Gastroesophageal sphincter (tissue), 4 donors: ENCODE data around the gene SAMD14. TPM values are rescaled to one million over a fixed set of nuclear protein-coding genes. Genes with fewer than 3 reads are reported as not detected.
A peak's percentile ranks its signal among the peaks of the same experiment; 100 is the strongest.

Experiments used
- ATAC-seq: fragments of 150-250 bp; one replicate; pipeline ENCODE4 v1.9.1; 2016; ENCODE audit warnings: mild to moderate bottlenecking, moderate library complexity
- H3K27ac ChIP-seq, 4 donors: fragments of 200-600 bp; sonication (generic) in 3 of 4; 1 replicate in 3 of 4; 2 replicates in 1 of 4; pipeline ENCODE4 v1.5.1; 2016 to 2019
- H3K27me3 ChIP-seq: fragments of 200-600 bp; sonication (generic); one replicate; pipeline ENCODE4 v1.5.1; 2019
- H3K36me3 ChIP-seq, 2 donors: fragments of 200-600 bp; sonication (generic); one replicate each; pipeline ENCODE4 v1.5.1; 2019; ENCODE audit warnings: control low read depth in 1 of 2
- H3K4me1 ChIP-seq, 3 donors: fragments of 200-600 bp; sonication (generic); 1 replicate in 2 of 3; 2 replicates in 1 of 3; pipeline ENCODE4 v1.5.1; 2016 to 2019; ENCODE audit warnings: control low read depth in 2 of 3
- H3K4me3 ChIP-seq, 2 donors: fragments of 200-600 bp; sonication (generic); one replicate each; pipeline ENCODE4 v1.5.1; 2019; ENCODE audit warnings: mild to moderate bottlenecking in 1 of 2, moderate library complexity in 1 of 2
- H3K9me3 ChIP-seq, 3 donors: fragments of 200-600 bp; sonication (generic); one replicate each; pipeline ENCODE4 v1.5.1; 2017 to 2019; ENCODE audit warnings: control low read depth in 2 of 3
- EP300 ChIP-seq: sonication (generic); formaldehyde crosslinking; IDR thresholded peaks from one replicate; pipeline ENCODE4 v1.6.1; 2017; ENCODE audit warnings: antibody characterized with exemption, mild to moderate bottlenecking
- POLR2A ChIP-seq, 2 donors: fragments of 450-650 bp; IDR thresholded peaks; one replicate each; pipeline ENCODE4 v1.6.1; 2017; ENCODE audit warnings: antibody characterized with exemption in 2 of 2, mild to moderate bottlenecking in 2 of 2, moderate library complexity in 1 of 2
- POLR2AphosphoS5 ChIP-seq: sonication (generic); formaldehyde crosslinking; IDR thresholded peaks from one replicate; pipeline ENCODE4 v1.6.1; 2017; ENCODE audit warnings: antibody characterized with exemption
- WGBS, 2 donors: methylation state at CpG; one replicate each; pipeline ENCODE4 v1.1.5; 2018; ENCODE audit warnings: low coverage in 1 of 2; 5-methylcytosine and 5-hydroxymethylcytosine counted together
- total RNA-seq, 4 donors: library from RNA; depleted of rRNA; stranded (reverse); fragments of >200 nt; gene quantifications; one replicate each; pipeline ENCODE4 v1.1.0, GENCODE V29; 2016
- TF ChIP-seq, protein P1 (sequence below), 4 experiments: fragments of 200-600 bp in 2 of 4; fragments of 450-650 bp in 2 of 4; sonication (generic) in 1 of 4; IDR thresholded peaks; one replicate each; pipeline ENCODE4 v1.5.1; 2017 to 2019; ENCODE audit warnings: antibody characterized with exemption in 4 of 4, mild to moderate bottlenecking in 2 of 4, moderate library complexity in 2 of 4

SAMD14 gene
- total RNA-seq, 4 donors from 2014 or later: 1.3 to 2.8 (median 2.3) TPM

DNA sequence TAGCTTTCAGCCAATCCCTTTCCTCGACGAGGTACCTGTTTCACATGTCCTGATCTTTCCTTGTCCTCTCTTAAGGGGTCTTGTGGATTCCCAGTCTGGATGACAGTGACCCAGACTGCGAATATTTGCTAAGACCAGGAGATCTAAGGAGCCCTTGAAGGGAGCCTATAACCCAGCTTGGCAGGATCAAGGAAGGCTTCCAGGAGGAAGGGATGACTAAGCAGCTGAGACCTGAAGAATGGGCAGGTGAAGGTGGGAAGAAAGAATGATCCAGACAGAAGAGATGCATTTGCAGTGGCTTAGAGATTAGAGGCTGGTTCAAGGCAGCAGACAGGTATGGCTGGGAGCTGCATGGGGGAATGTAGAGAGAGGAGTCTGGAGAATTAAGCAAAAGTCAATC is 36.7 kb downstream of the SAMD14 start:
- TF ChIP-seq POLR2A (IDR thresholded peaks at IDR 0.05): no peak
- no peak for TF ChIP-seq EP300
- TF ChIP-seq, protein P1, sequence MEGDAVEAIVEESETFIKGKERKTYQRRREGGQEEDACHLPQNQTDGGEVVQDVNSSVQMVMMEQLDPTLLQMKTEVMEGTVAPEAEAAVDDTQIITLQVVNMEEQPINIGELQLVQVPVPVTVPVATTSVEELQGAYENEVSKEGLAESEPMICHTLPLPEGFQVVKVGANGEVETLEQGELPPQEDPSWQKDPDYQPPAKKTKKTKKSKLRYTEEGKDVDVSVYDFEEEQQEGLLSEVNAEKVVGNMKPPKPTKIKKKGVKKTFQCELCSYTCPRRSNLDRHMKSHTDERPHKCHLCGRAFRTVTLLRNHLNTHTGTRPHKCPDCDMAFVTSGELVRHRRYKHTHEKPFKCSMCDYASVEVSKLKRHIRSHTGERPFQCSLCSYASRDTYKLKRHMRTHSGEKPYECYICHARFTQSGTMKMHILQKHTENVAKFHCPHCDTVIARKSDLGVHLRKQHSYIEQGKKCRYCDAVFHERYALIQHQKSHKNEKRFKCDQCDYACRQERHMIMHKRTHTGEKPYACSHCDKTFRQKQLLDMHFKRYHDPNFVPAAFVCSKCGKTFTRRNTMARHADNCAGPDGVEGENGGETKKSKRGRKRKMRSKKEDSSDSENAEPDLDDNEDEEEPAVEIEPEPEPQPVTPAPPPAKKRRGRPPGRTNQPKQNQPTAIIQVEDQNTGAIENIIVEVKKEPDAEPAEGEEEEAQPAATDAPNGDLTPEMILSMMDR (IDR thresholded peaks at IDR 0.05): no peak
- no peak for TF ChIP-seq POLR2AphosphoS5
- Histone ChIP-seq H3K4me3 (no peak overlapping the region), H3K36me3 (peaks cover 0 to 38% of the 10 kb centered on the region in 2 donors), H3K27me3 (no peaks in the 10 kb centered on the region), H3K27ac (no peak overlapping the region), H3K9me3 (no peaks in the 10 kb centered on the region), H3K4me1 (peaks cover 0 to 38% (median 13%) of the 10 kb centered on the region in 3 donors)
- 80% methylated on average over 1 to 3 of the region's 3 CpGs for WGBS, 2 donors
- no peak for ATAC-seq

DNA sequence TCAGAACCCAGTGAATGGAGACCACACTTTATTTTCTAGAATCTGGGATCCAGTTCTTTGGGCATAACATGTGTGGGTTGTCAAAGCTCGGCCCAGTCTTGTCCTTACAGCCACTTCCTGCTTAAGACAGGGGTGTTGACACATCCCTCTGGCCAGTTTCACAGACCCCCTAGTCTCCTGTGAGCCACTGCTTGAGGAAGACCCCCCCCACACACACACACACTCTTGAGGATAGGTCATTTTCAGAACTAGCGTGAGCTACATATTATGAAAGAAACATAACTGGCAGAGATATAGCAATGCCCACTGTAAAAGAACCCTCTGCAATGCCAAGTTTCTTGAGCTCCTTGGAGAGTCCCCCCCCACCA is 38.1 kb downstream of the SAMD14 start:
- ATAC-seq: no peak
- H3K9me3 ChIP-seq: no peaks in the 10 kb centered on the region
- no peaks in the 10 kb centered on the region for H3K27me3 ChIP-seq
- no peak overlapping the region for H3K4me3 ChIP-seq
- 80 to 86% methylated on average over 1 to 2 of the region's 2 CpGs for WGBS, 2 donors
- TF ChIP-seq POLR2A (IDR thresholded peaks at IDR 0.05) (no peak), EP300 (no peak), POLR2AphosphoS5 (no peak)
- TF ChIP-seq, protein P1 (IDR thresholded peaks at IDR 0.05): no peak
- H3K27ac ChIP-seq: no peak overlapping the region
- H3K36me3 ChIP-seq: peaks cover 0 to 34% of the 10 kb centered on the region in 2 donors
- peaks cover 0 to 25% (median 10%) of the 10 kb centered on the region in 3 donors for H3K4me1 ChIP-seq

DNA sequence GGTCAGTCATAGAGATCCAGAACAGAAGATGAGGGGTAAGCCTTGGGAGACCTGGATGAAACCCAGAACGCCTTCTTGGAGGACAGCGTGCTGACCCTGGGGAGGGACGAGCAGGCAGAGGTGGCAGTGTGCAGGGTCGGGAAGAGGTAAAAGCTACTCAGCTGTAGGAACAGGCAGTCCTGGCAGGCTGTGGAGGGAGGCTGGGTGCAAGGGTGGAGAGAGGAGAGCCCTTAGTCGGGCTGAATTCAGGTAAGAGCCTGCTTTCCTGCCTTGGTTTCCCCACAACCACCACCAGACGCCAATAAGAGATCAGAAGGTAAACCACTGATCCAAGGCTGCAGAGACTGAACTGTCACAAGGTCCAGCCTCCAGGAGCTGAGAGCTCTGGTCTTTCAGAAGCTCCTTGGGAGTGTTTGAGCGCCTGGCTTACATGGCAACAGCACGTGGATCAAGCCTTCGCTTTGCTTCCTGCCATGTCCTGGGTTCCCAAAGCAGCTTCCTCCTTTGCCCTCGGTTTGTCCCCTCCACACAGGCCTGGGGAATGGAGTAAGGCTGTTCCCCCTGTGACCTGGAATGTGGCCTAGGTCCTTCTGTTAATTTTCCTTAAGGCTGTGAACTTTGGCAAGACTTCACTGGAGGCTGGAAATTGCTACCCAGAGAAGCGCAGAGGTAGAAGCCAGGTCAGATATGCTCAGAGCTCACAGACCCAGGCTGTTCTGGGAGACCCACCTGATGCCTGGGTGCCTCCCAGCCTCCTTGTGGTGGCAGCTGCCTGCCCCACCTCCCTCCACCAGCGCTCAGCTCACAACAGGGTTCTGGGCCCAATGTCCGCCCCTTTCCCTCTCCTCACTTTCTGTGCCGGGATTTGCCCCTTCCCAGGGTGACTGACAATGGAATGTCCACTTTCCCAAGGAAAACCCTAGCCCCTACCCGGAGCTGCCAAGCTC is 38.7 kb downstream of the SAMD14 start:
- Histone ChIP-seq H3K4me3 (no peak overlapping the region), H3K27me3 (no peaks in the 10 kb centered on the region), H3K4me1 (peaks cover 0 to 18% (median 4%) of the 10 kb centered on the region in 3 donors), H3K9me3 (no peaks in the 10 kb centered on the region), H3K36me3 (peaks cover 0 to 36% of the 10 kb centered on the region in 2 donors), H3K27ac (no peak overlapping the region)
- TF ChIP-seq POLR2AphosphoS5: peak; percentile 7
- TF ChIP-seq, protein P1 (IDR thresholded peaks at IDR 0.05): no peak
- WGBS, 2 donors: 64 to 66% methylated on average over 6 to 13 of the region's 15 CpGs
- no peak for ATAC-seq

DNA sequence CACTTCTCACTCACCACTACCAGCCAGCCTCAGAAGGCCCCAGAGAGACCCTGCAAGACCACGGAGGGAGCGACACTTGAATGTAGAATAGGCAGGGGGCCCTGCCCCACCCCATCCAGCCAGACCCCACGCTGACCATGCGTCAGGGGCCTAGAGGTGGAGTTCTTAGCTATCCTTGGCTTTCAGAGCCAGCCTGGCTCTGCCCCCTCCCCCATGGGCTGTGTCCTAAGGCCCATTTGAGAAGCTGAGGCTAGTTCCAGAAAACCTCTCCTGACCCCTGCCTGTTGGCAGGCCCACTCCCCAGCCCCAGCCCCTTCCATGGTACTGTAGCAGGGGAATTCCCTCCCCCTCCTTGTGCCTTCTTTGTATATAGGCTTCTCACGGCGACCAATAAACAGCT is 39.9 kb downstream of the SAMD14 start:
- H3K27me3 ChIP-seq: no peaks in the 10 kb centered on the region
- H3K9me3 ChIP-seq: no peaks in the 10 kb centered on the region
- peaks cover 0 to 36% of the 10 kb centered on the region in 2 donors for H3K36me3 ChIP-seq
- ATAC-seq: no peak
- TF ChIP-seq, protein P1 (IDR thresholded peaks at IDR 0.05): no peak
- TF ChIP-seq POLR2A (IDR thresholded peaks at IDR 0.05): no peak
- no peak for TF ChIP-seq POLR2AphosphoS5
- 53% methylated on average over 3 of the region's 6 CpGs; no CpG with 5 or more reads in 1 of the 2 donors for WGBS, 2 donors
- no peak overlapping the region for H3K4me3 ChIP-seq
- H3K27ac ChIP-seq: no peak overlapping the region
- H3K4me1 ChIP-seq: peaks cover 0 to 12% (median 0%) of the 10 kb centered on the region in 3 donors
